Right lobe of liver (tissue), 6 donors: ENCODE results near the gene TTC39A. TPM values are rescaled to one million over a fixed set of nuclear protein-coding genes. Genes with fewer than 3 reads are reported as not detected.

Experiments
- ATAC-seq, 4 donors: fragments of 200-7000 bp; cut with Tn5 transposase; one replicate each; pipeline ENCODE4 v1.9.1; 2020; ENCODE audit warnings: mild to moderate bottlenecking in 4 of 4, moderate library complexity in 4 of 4
- DNase-seq, 3 donors: peaks; one replicate each; pipeline ENCODE4 v3.0.0-alpha.2; 2020
- H3K27ac ChIP-seq, 3 donors: fragments of 200-600 bp; one replicate each; pipeline ENCODE4 v1.8.0; 2022
- H3K27me3 ChIP-seq, 2 donors: fragments of 200-600 bp; one replicate each; pipeline ENCODE4 v1.8.0; 2022
- H3K36me3 ChIP-seq, 4 donors: fragments of 200-600 bp; sonication (generic) in 1 of 4; one replicate each; pipeline versions ENCODE4 v1.5.1 to v1.8.0; 2017 to 2022; ENCODE audit warnings: control low read depth in 1 of 4
- H3K4me1 ChIP-seq, 4 donors: fragments of 200-600 bp; sonication (generic) in 1 of 4; one replicate each; pipeline versions ENCODE4 v1.5.1 to v1.8.0; 2017 to 2022; ENCODE audit warnings: control low read depth in 1 of 4
- H3K4me3 ChIP-seq, 3 donors: fragments of 200-600 bp; one replicate each; pipeline ENCODE4 v1.8.0; 2022
- H3K9me3 ChIP-seq, 4 donors: fragments of 200-600 bp; sonication (generic) in 1 of 4; one replicate each; pipeline versions ENCODE4 v1.5.1 to v1.8.0; 2017 to 2022; ENCODE audit warnings: control low read depth in 1 of 4
- POLR2A ChIP-seq: fragments of 450-650 bp; IDR thresholded peaks from one replicate; pipeline ENCODE4 v1.6.1; 2017; ENCODE audit warnings: antibody characterized with exemption, mild to moderate bottlenecking
- WGBS: methylation state at CpG from one replicate; pipeline ENCODE4 v1.1.6; 2018; ENCODE audit warnings: low coverage, low lambda C conversion rate; ENCODE audit not compliant: insufficient coverage; ENCODE audit errors: missing lambda C conversion rate; 5-methylcytosine and 5-hydroxymethylcytosine counted together
- intact Hi-C, 2 donors: fragments of 100-400 bp; cut with DNase I; formaldehyde crosslinking; loops; one replicate each; pipeline versions ENCODE4 v1.11.2 to v1.14.1; 2022
- total RNA-seq, 6 experiments: library from RNA; depleted of rRNA in 2 of 6; stranded (reverse); fragments of >200 nt in 2 of 6; fragmentation: NEBNext Ultra II Directional in 3 of 6; extraction: Animal tissue kit (Norgen Biotek cat#: 25700) in 3 of 6; gene quantifications; one replicate each; pipeline versions ENCODE4 v1.1.0 to v1.2.4, GENCODE V29; 2016 to 2023
- TF ChIP-seq, protein P1 (sequence below), 4 donors: fragments of 200-600 bp in 3 of 4; fragments of 450-650 bp in 1 of 4; IDR thresholded peaks; one replicate each; pipeline versions ENCODE4 v1.5.1 to v1.8.0; 2016 to 2022; ENCODE audit warnings: antibody characterized with exemption in 4 of 4, mild to moderate bottlenecking in 2 of 4
- donor health status: DM: no; HTN: yes; CAD: no.
- donor health status: DM: no; HTN: no; CAD: no.
- donor health status: DM: no; HTN: no; CAD: no.
- donor health status: DM: no; HTN: yes; CAD: no.
- donor health status: DM: no; HTN: yes; CAD: no.

Gene TTC39A
- total RNA-seq, 6 experiments from 2014 or later, result 0.34 to 8.5 (median 3.4) TPM

- Histone ChIP-seq H3K27ac (no peak overlapping the region), H3K36me3 (no peaks in the 10 kb centered on the region), H3K4me3 (no peak overlapping the region), H3K9me3 (no peaks in the 10 kb centered on the region), H3K27me3 (no peaks in the 10 kb centered on the region), H3K4me1 (peaks cover 2 to 11% (median 6%) of the 10 kb centered on the region in 4 donors)
- intact Hi-C loops, result no loop called here
- no peak for ATAC-seq
- 70% methylated on average over 5 of the region's 9 CpGs for WGBS
- DNase-seq, result peak in 1 of 3 donors; percentile 34
- TF ChIP-seq POLR2A, result no peak
- TF ChIP-seq, protein P1, sequence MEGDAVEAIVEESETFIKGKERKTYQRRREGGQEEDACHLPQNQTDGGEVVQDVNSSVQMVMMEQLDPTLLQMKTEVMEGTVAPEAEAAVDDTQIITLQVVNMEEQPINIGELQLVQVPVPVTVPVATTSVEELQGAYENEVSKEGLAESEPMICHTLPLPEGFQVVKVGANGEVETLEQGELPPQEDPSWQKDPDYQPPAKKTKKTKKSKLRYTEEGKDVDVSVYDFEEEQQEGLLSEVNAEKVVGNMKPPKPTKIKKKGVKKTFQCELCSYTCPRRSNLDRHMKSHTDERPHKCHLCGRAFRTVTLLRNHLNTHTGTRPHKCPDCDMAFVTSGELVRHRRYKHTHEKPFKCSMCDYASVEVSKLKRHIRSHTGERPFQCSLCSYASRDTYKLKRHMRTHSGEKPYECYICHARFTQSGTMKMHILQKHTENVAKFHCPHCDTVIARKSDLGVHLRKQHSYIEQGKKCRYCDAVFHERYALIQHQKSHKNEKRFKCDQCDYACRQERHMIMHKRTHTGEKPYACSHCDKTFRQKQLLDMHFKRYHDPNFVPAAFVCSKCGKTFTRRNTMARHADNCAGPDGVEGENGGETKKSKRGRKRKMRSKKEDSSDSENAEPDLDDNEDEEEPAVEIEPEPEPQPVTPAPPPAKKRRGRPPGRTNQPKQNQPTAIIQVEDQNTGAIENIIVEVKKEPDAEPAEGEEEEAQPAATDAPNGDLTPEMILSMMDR (IDR thresholded peaks at IDR 0.05), result no peak
Observed at GRCh38 chr1:51316113-51316845, 14.1 kb downstream of the TTC39A start.

DNA sequence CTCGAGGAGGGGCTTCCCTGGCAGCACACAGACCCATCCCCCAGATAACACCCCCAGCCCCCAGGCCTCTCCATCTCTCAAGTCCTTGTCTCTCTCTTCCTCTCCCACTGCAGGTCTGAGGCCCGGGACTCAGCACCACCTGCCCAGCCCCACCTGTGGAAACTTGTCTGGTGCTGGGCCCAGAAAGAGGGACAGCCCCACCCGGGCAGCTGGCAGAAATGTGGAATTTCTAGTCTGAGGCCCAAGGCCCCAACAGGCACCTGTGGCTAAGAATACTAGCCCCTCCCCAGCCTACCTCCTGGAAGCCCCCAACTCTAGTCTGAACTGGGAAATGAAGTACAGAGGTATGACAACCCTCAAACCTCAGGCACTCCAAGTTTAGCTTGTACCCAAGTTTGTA lies 15.4 kb downstream of the TTC39A start:
- DNase-seq (peak in 1 of 3 donors; percentile 29), ATAC-seq (peak in 1 of 4 donors; percentile 15)
- TF ChIP-seq, protein P1 (IDR thresholded peaks at IDR 0.05), result no peak
- TF ChIP-seq POLR2A, result no peak
- WGBS, result 76% methylated on average over 2 of the region's 3 CpGs
- Histone ChIP-seq H3K36me3 (no peaks in the 10 kb centered on the region), H3K4me1 (peaks cover 2 to 11% (median 6%) of the 10 kb centered on the region in 4 donors), H3K4me3 (no peak overlapping the region), H3K27me3 (no peaks in the 10 kb centered on the region), H3K27ac (peak overlapping the region in 1 of 3 donors; percentile 71), H3K9me3 (no peaks in the 10 kb centered on the region)
- intact Hi-C loops, result no loop called here

DNA sequence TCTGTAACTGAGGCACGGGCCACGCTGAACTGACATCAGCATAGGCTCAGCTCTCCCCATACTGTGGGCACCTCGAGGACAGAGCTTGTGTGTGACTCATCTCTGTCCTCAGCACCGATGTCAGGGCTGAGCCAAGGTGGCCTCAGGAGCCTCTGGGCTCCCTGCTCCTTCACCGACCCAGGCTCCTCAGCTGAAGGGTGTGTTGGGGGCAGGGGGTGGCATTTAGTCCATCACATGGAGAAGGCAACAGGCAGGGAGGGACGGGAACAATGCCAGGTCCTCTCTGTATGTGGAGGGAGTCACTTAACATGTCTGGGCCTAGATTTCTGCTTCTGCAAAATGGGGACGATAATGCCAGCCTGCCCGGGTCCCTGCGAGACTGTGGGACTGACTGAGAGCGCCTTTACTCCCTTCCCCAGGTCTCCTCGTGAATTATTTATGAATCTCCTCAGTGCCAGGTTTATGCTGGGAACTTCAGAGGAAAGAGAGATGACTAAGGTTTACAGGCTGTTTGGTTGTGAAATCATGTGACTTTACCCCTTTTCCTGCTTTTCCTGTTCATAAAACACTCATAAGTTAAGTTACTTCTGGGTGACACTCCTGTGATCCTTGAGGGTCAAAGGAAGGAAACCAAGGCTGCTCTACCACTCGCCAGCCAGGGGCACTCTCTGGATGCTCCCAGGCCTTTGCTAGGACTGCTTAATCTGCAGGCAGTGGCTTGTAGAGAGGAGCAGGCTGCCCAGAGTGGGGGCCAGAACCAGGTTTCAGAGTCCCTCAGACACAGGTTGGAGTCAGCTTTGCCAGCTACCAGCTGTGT lies 16.2 kb downstream of the TTC39A start:
- intact Hi-C loops, result no loop called here
- peak; percentile 48 for TF ChIP-seq POLR2A
- TF ChIP-seq, protein P1 (IDR thresholded peaks at IDR 0.05), result no peak
- H3K36me3 ChIP-seq, result no peaks in the 10 kb centered on the region
- WGBS, result 36% methylated on average over 10 of the region's 12 CpGs
- H3K4me1 ChIP-seq, result peaks cover 2 to 11% (median 6%) of the 10 kb centered on the region in 4 donors
- peak in 2 of 3 donors; percentile 36 to 46 for DNase-seq
- no peaks in the 10 kb centered on the region for H3K9me3 ChIP-seq
- peak overlapping the region; percentile 28 to 71 (median 45) for H3K27ac ChIP-seq
- peak; percentile 63 to 85 (median 76) for ATAC-seq
- no peak overlapping the region for H3K4me3 ChIP-seq
- no peaks in the 10 kb centered on the region for H3K27me3 ChIP-seq

DNA sequence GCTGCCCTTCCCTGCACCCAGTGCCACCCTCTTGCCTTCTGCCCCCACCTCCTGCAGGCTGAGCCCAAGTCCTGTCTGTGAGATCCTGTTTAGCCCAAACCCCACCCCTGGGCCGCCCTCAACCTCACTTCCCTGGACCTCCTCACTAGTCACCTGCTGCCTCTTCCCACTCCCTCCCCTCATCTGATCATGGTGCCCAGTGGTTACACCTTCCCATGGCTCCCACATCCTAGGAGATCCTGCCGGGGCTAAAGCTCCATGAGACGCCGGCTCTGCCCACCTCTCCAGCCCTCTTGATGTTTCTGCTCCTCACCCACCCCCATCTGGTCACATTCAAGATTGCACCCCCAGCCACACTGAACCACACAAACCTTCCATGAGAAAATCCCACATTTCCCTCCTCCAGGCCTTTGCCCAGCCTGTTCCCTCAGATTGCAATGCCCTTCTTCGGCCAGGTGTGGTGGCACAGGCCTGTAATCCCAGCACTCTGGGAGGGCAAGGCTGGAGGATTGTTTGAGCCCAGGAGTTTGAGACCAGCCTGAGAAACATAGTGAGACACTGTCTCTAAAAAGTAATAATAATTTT lies 17.0 kb downstream of the TTC39A start:
- intact Hi-C loops, result no loop called here
- peak in 3 of 4 donors; percentile 9 to 42 (median 29) for ATAC-seq
- H3K27me3 ChIP-seq, result no peaks in the 10 kb centered on the region
- no peaks in the 10 kb centered on the region for H3K36me3 ChIP-seq
- peaks cover 2 to 11% (median 6%) of the 10 kb centered on the region in 4 donors for H3K4me1 ChIP-seq
- WGBS, result 92% methylated on average over 4 of the region's 5 CpGs
- peak overlapping the region in 1 of 3 donors; percentile 71 for H3K27ac ChIP-seq
- H3K9me3 ChIP-seq, result no peaks in the 10 kb centered on the region
- no peak for TF ChIP-seq POLR2A
- TF ChIP-seq, protein P1 (IDR thresholded peaks at IDR 0.05), result peak; percentile 6 to 33 (median 24)
- peak in 1 of 3 donors; percentile 37 for DNase-seq
- no peak overlapping the region for H3K4me3 ChIP-seq
